ENCODE results near the gene TF.

- TF ChIP-seq CTCF (IDR thresholded peaks at IDR 0.05; ENCODE audit: insufficient read depth, low read length, poor library complexity, severe bottlenecking) (no peak), EZH2phosphoT487 (conservative IDR thresholded peaks at IDR 0.05; ENCODE audit: low read length) (no peak)
Measured at GRCh38 chr3:133750259-133750656, 4.1 kb downstream of the TF start.
